Measurements from ENCODE around the gene TARS1. TPM values are rescaled to one million over a fixed set of nuclear protein-coding genes. Genes with fewer than 3 reads are reported as not detected.

TARS1 gene
- total RNA-seq, 4 donors from 2014 or later, result 29.3 to 40.4 (median 38.9) TPM

- TF ChIP-seq CTCF (IDR thresholded peaks at IDR 0.05) (no peak), POLR2A (IDR thresholded peaks at IDR 0.05) (no peak)
- 67 to 89% methylated on average over 2 of the region's 2 CpGs for WGBS, 2 donors
- intact Hi-C loops (cut with DNase I; ENCODE audit: low total_unique reads), result no loop called here
- no peak overlapping the region for H3K4me3 ChIP-seq (ENCODE audit: low read depth, poor library complexity, severe bottlenecking)
- no peak for DNase-seq (ENCODE audit: low spot score in 2 of 2)
Observed at GRCh38 chr5:33460210-33460609, 19.4 kb downstream of the TARS1 start.

- no peak for DNase-seq (ENCODE audit: low spot score in 2 of 2)
- TF ChIP-seq POLR2A (IDR thresholded peaks at IDR 0.05), result no peak
- TF ChIP-seq CTCF (IDR thresholded peaks at IDR 0.05), result no peak
- intact Hi-C loops (cut with DNase I; ENCODE audit: low total_unique reads), result no loop called here
- WGBS, 2 donors, result 60 to 64% methylated on average over 3 of the region's 3 CpGs
- no peak overlapping the region for H3K4me3 ChIP-seq (ENCODE audit: low read depth, poor library complexity, severe bottlenecking)
Observed at GRCh38 chr5:33462456-33462855, 21.7 kb downstream of the TARS1 start.

DNA sequence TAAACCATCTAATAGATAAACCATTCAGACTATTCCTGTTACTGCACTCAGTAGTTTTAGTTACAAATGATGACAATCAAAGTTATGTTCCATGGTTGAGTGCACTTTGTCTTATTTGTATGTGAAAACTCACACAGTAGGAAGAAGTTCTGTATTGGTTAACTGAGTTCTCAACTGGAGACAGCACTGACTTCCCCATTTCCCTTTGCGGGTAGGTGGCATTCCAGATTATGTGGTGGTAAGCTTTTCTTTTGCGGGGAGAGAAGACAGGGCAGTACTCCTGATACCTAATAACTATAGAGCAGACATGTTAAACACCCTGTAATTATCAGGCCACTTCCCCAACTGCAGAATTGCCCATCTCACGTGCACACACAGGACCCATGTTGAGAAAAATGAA lies 24.4 kb downstream of the TARS1 start:
- 90 to 97% methylated on average over 3 of the region's 3 CpGs for WGBS, 2 donors
- DNase-seq (ENCODE audit: low spot score in 2 of 2), result no peak
- intact Hi-C loops (cut with DNase I; ENCODE audit: low total_unique reads), result no loop called here
- no peak overlapping the region for H3K4me3 ChIP-seq (ENCODE audit: low read depth, poor library complexity, severe bottlenecking)
- TF ChIP-seq CTCF (IDR thresholded peaks at IDR 0.05) (no peak), POLR2A (IDR thresholded peaks at IDR 0.05) (no peak)

- intact Hi-C loops (cut with DNase I; ENCODE audit: low total_unique reads), result no loop called here
- H3K4me3 ChIP-seq (ENCODE audit: low read depth, poor library complexity, severe bottlenecking), result no peak overlapping the region
- DNase-seq (ENCODE audit: low spot score in 2 of 2), result no peak
- TF ChIP-seq POLR2A (IDR thresholded peaks at IDR 0.05) (no peak), CTCF (IDR thresholded peaks at IDR 0.05) (no peak)
- 67 to 70% methylated on average over 9 of the region's 9 CpGs for WGBS, 2 donors
Observed at GRCh38 chr5:33468775-33469435, 28.1 kb downstream of the TARS1 start.

GRCh38 chr5:33470544-33470943 lies 29.8 kb downstream of the TARS1 start:
- 64 to 79% methylated on average over 3 of the region's 3 CpGs for WGBS, 2 donors
- TF ChIP-seq CTCF (IDR thresholded peaks at IDR 0.05) (no peak), POLR2A (IDR thresholded peaks at IDR 0.05) (no peak)
- intact Hi-C loops (cut with DNase I; ENCODE audit: low total_unique reads), result no loop called here
- no peak for DNase-seq (ENCODE audit: low spot score in 2 of 2)
- no peak overlapping the region for H3K4me3 ChIP-seq (ENCODE audit: low read depth, poor library complexity, severe bottlenecking)
